ENCODE results near the gene GPR68.

DNA sequence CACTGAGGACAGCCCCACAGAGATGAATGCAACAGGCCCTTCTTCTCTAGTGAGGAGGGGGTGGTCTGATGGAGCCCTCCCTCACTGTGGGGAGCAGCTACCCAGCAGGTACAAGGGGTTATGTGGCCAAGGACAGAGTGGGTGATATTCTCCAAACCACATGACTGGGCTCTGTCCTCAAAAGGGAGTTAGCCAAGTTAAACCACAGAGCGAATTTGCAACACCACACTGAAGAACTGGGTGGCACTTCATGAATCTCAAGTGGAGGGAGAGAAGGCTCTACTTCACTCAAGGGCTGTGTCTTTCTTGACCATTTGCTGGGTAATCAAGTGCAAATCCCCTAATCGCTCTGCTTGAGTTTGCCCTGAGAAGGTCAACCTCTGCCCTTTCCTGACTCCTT lies 12.5 kb downstream of the GPR68 start:
- no peak for TF ChIP-seq EZH2 (IDR thresholded peaks at IDR 0.05; ENCODE audit: borderline replicate concordance, insufficient read depth, low read length, poor library complexity, severe bottlenecking)
- TF ChIP-seq, protein P1, sequence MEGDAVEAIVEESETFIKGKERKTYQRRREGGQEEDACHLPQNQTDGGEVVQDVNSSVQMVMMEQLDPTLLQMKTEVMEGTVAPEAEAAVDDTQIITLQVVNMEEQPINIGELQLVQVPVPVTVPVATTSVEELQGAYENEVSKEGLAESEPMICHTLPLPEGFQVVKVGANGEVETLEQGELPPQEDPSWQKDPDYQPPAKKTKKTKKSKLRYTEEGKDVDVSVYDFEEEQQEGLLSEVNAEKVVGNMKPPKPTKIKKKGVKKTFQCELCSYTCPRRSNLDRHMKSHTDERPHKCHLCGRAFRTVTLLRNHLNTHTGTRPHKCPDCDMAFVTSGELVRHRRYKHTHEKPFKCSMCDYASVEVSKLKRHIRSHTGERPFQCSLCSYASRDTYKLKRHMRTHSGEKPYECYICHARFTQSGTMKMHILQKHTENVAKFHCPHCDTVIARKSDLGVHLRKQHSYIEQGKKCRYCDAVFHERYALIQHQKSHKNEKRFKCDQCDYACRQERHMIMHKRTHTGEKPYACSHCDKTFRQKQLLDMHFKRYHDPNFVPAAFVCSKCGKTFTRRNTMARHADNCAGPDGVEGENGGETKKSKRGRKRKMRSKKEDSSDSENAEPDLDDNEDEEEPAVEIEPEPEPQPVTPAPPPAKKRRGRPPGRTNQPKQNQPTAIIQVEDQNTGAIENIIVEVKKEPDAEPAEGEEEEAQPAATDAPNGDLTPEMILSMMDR (IDR thresholded peaks at IDR 0.05; ENCODE audit: poor library complexity, severe bottlenecking) = no peak
- no peak for TF ChIP-seq SMC3 (conservative IDR thresholded peaks at IDR 0.05; ENCODE audit: poor library complexity)
- TF ChIP-seq EP300 (conservative IDR thresholded peaks at IDR 0.05; ENCODE audit: poor library complexity, severe bottlenecking) = no peak
- TF ChIP-seq POLR2AphosphoS5 (IDR thresholded peaks at IDR 0.05) = no peak
- TF ChIP-seq, protein P2, sequence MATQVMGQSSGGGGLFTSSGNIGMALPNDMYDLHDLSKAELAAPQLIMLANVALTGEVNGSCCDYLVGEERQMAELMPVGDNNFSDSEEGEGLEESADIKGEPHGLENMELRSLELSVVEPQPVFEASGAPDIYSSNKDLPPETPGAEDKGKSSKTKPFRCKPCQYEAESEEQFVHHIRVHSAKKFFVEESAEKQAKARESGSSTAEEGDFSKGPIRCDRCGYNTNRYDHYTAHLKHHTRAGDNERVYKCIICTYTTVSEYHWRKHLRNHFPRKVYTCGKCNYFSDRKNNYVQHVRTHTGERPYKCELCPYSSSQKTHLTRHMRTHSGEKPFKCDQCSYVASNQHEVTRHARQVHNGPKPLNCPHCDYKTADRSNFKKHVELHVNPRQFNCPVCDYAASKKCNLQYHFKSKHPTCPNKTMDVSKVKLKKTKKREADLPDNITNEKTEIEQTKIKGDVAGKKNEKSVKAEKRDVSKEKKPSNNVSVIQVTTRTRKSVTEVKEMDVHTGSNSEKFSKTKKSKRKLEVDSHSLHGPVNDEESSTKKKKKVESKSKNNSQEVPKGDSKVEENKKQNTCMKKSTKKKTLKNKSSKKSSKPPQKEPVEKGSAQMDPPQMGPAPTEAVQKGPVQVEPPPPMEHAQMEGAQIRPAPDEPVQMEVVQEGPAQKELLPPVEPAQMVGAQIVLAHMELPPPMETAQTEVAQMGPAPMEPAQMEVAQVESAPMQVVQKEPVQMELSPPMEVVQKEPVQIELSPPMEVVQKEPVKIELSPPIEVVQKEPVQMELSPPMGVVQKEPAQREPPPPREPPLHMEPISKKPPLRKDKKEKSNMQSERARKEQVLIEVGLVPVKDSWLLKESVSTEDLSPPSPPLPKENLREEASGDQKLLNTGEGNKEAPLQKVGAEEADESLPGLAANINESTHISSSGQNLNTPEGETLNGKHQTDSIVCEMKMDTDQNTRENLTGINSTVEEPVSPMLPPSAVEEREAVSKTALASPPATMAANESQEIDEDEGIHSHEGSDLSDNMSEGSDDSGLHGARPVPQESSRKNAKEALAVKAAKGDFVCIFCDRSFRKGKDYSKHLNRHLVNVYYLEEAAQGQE (IDR thresholded peaks at IDR 0.05; ENCODE audit: borderline replicate concordance) = no peak
- no peak for TF ChIP-seq RAD21 (conservative IDR thresholded peaks at IDR 0.05)
- no peak for TF ChIP-seq TAF1 (IDR thresholded peaks at IDR 0.05; ENCODE audit: low read depth)
- TF ChIP-seq MXI1 (conservative IDR thresholded peaks at IDR 0.05; ENCODE audit: poor library complexity, severe bottlenecking) = no peak

Data from neural cell (in vitro differentiated cells).